ENCODE data around the gene COL5A3.

DNA sequence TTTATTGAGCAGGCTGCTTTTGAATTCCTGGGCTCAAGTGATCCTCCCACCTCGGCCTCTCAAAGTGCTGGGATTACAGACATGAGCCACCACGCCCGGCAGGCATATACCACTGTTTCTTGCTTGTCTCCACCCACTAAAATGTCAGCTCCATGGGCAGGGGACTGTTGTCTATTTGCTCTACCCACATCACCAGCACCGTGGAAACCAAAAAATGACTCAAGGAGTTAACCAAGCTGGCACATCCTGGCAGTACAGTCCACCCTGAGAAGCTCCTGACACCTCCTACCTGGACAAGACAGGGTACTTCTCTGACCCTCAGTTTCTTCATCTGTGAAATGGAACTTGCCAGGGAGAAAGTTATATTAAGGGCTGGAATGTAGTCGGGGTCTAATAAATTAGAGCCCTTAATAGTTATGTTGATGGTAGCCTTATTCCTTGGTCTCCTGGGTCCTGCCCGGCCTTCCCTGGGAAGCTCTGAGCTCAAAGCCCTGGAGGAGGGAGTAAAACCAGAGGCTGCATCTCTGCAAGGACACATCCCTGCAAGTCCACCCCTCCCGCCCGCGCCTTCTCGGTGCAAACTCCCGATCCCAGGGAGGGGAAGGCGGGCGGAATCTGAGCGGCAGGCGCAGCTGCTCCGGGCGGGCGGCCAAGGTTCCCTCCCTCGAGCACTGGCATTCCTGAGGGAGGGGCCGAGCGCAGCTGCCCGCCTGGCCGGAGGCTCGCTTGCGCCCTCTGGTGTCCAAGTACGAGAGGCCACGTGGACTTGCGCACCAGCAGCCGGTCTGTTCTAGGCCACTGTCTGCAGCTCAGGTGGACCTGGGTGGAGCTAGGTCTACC lies 17.1 kb upstream of the COL5A3 start:
- TF ChIP-seq GATA2 (IDR thresholded peaks at IDR 0.05; ENCODE audit: low read depth, low read length), result no peak
- TF ChIP-seq GATA3 (IDR thresholded peaks at IDR 0.05; ENCODE audit: low read depth, low read length), result no peak
